ENCODE measurements around the gene CHST11.
"Not testable (repeated sequence)": the region's sequence is repeated elsewhere in the genome, so short reads cannot be mapped to it uniquely, and the experiment has no call there.

The CHST11 gene

DNA sequence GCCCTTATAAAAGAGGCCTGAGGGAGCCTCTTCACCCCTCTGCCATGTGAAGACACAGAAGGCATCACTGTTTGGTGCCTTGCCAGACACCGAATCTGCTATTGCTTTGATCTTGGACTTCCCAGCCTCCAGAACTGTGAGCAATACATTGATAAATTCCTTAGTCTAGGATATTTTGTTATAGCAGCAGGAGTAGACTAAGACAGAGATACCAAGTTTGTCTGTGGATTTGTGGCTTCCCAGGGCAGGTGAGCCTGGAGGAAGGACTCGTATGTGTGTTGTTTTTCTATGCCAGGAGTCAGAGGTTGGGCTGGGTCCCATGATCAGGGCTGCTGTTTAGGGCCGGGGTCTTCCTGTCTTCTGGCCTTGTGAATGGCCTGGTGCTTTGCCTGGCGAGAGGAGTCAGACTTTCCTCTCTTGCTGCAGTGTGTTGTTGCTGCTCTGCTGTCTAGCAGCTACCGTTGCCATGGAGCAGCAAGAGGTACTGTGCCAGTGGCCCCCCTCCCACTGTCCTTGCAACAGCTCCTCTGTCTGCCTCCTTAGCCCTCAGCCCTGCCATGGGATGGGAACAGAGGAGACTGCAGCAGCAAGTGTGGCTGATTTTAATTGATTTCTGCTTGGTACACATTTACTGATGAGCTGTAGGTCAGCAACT, 111.2 kb downstream of the CHST11 start:
- no peak for DNase-seq

GRCh38 chr12:104568487-104568868, 111.7 kb downstream of the CHST11 start:
- no peak for DNase-seq

DNA sequence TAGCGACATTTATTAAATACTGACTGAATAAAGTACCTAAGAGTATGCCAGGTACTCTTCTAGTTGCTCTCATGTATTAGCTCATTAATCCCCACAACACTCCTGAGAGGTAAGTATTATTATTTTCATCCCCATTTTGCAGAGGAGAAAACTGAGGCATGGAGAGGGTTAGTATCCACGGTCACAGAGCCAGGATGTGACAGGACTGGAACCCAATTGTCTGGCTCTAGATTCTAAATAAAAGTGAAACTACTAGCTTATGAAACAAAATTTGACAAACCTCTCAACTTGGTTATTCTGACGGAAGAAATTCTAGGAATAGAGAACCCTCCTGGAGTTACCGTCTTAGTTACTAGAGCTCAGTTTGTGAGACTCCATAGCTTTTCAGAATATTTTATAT, 112.2 kb downstream of the CHST11 start:
- DNase-seq, result no peak

DNA sequence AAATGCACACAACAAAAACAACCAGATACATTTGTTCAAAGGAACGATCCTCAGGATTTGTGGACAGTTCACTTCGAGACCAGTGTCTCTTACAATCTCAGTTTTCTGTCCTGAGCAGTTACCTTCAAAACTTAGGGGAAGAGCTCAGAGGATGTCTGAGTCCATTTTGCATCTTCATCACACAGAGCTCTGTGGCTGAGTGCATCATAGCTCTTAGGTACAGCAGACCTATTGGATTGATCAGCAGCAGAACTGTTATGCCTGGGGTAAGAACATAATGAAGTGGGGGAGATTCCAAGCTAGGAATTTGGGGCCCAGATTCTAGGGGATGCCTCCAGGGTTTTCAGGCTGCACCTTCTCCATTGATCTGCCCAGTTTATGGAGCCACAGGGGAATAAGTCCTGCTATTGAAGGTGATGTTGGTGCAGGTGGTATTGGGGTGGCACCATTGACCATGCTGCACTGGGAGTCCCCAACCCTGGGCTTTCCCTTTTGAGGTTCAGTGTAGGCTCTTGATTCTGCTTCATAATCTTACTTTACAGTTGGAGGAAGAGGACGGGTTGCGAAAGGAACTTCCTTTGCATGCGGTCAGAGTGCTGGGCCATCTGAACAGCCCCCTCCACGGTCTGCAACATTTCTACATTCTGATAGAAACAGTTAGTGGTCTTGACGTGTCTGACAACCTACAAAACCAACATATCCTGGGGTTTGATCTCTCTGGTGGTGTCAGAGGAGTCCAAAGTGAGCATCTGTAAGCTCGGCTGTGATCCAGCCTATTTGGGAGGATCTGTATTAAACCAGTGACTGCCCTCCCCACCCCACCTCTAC, 112.8 kb downstream of the CHST11 start:
- no peak for DNase-seq

- DNase-seq, result no peak
Observed at GRCh38 chr12:104570174-104570907, 113.6 kb downstream of the CHST11 start.

DNA sequence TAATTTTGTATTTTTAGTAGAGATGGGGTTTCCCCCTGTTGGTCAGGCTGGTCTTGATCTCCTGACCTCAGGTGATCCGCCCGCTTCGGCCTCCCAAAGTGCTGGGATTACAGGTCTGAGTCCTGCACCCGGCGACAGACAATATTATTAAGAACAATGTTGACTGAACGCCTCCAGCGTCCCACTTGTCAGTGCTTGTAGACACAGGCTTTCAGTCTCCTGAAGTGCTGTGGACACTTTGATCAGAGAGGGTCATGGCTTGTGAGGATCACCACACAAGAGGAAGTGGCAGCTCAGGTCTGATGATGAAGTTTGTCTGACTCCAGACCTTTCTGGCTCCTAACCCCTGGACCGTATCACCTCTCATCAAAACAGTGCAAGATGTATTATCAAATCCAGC, 114.6 kb downstream of the CHST11 start:
- no peak for DNase-seq

GRCh38 chr12:104574353-104574752, 117.6 kb downstream of the CHST11 start:
- DNase-seq, result not testable (repeated sequence)

DNA sequence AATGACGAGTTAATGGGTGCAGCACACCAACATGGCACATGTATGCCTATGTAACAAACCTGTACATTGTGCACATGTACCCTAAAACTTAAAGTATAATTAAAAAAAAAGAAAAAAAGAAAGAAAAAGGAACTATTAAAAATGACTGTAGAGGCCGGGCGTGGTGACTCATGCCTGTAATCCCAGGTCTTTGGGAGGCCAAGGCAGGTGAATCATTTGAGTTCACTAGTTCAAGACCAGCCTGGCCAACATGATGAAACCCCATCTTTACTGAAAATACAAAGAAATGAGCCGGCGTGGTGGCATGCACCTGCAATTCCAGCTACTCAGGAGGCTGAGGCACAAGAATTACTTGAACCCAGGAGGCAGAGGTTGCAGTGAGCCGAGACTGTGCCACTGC, 118.0 kb downstream of the CHST11 start:
- DNase-seq, result peak; percentile 52

- no peak for DNase-seq
Observed at GRCh38 chr12:104575442-104576186, 118.9 kb downstream of the CHST11 start.

GRCh38 chr12:104576187-104576778, 119.5 kb downstream of the CHST11 start:
- no peak for DNase-seq

GRCh38 chr12:104576980-104577580, 120.3 kb downstream of the CHST11 start:
- DNase-seq, result no peak

GRCh38 chr12:104577581-104577981, 120.8 kb downstream of the CHST11 start:
- DNase-seq, result peak; percentile 91

DNA sequence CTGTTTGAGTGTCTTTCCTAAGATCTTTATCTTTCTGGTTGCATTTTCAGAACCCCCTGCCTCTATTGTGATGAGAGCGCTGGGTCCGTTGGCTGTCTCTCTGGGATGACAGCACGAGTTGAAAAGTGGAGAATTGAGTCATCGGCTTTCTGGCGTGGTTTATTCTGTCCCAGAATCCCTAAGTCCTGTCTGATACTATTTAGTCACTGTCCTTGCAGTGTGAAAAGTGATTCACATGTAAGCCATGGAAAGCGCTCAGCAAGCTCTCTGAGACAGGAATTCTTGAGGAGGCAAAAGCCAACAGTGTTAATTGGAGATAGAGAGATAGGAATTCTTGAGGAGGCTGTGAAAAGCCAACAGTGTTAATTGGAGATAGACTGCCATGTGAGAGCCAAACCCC, 121.7 kb downstream of the CHST11 start:
- peak; percentile 96 for DNase-seq

- DNase-seq, result no peak
Observed at GRCh38 chr12:104579718-104580495, 123.2 kb downstream of the CHST11 start.

DNA sequence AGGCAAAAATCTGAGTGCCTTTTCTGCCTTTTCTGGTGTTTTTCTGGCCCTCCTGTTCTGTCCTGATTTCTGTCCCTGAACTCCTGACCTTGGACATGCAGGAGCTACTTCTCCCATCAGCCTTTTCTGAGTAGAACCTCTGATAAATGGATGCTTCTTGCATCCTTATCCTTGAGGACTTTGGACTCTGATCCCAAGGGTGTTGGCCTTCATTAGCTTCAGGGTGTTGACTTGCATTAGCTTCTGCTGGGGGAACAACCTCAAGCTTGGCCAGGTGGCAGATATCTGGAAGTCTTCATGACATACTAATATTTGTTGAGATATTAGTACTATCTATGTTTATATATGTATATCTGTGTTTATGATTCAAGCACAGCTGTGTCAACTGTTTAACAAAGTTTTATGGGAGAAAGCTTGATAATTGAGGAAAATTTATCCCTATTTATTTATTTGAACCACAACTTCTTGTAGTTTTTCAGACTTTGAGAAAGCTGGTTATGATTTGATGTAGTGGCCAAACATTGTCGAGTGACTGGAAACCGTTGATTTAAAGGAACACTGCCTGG, 124.3 kb downstream of the CHST11 start:
- no peak for DNase-seq

- DNase-seq, result no peak
Observed at GRCh38 chr12:104582739-104583138, 126.0 kb downstream of the CHST11 start.

- no peak for DNase-seq
Observed at GRCh38 chr12:104583301-104583700, 126.6 kb downstream of the CHST11 start.

GRCh38 chr12:104585448-104586055, 128.8 kb downstream of the CHST11 start:
- DNase-seq, result no peak

GRCh38 chr12:104586351-104586919, 129.7 kb downstream of the CHST11 start:
- DNase-seq, result no peak
